GM12878 (cell line): ENCODE measurements around the gene LEMD2.

Experiments
- CTCF ChIP-seq, 3 experiments: IDR thresholded peaks in 2 of 3; conservative IDR thresholded peaks in 1 of 3; 2 replicates each; pipeline ENCODE4 v1.5.1; 2011; ENCODE audit warnings: low read depth in 3 of 3, low read length in 3 of 3, mild to moderate bottlenecking in 3 of 3, control low read depth in 2 of 3, moderate library complexity in 2 of 3, inconsistent platforms in 1 of 3, mixed read lengths in 1 of 3; ENCODE audit not compliant: control insufficient read depth in 2 of 3, insufficient read depth in 1 of 3; ENCODE audit errors: extremely low read depth in 1 of 3
- EZH2 ChIP-seq: IDR thresholded peaks from 2 replicates; pipeline ENCODE4 v1.6.1; 2012; ENCODE audit warnings: low read depth, mild to moderate bottlenecking, control low read depth, inconsistent platforms, low read length, borderline replicate concordance; ENCODE audit not compliant: control insufficient read depth
- FOXM1 ChIP-seq: IDR thresholded peaks from 2 replicates; pipeline ENCODE4 v1.6.1; 2012; ENCODE audit warnings: low read depth, mild to moderate bottlenecking, inconsistent platforms, low read length, moderate library complexity
- MAX ChIP-seq: IDR thresholded peaks from 2 replicates; pipeline ENCODE4 v1.6.1; 2012; ENCODE audit warnings: low read depth, low read length, improper control_type of control experiment
- POLR2AphosphoS5 ChIP-seq: IDR thresholded peaks from 2 replicates; pipeline ENCODE4 v1.6.1; 2011; ENCODE audit warnings: mild to moderate bottlenecking, low read length, inconsistent platforms
- SP1 ChIP-seq: IDR thresholded peaks from one replicate; pipeline ENCODE4 v1.6.1; 2011; ENCODE audit warnings: low read depth, low read length
- SRF ChIP-seq, 2 experiments: IDR thresholded peaks; 2 replicates each; pipeline ENCODE4 v1.6.1; 2011; ENCODE audit warnings: low read depth in 2 of 2, low read length in 2 of 2, mild to moderate bottlenecking in 1 of 2, moderate library complexity in 1 of 2
- ZBED1 ChIP-seq: IDR thresholded peaks from 2 replicates; pipeline ENCODE4 v1.6.1; 2016; ENCODE audit warnings: borderline replicate concordance

DNA sequence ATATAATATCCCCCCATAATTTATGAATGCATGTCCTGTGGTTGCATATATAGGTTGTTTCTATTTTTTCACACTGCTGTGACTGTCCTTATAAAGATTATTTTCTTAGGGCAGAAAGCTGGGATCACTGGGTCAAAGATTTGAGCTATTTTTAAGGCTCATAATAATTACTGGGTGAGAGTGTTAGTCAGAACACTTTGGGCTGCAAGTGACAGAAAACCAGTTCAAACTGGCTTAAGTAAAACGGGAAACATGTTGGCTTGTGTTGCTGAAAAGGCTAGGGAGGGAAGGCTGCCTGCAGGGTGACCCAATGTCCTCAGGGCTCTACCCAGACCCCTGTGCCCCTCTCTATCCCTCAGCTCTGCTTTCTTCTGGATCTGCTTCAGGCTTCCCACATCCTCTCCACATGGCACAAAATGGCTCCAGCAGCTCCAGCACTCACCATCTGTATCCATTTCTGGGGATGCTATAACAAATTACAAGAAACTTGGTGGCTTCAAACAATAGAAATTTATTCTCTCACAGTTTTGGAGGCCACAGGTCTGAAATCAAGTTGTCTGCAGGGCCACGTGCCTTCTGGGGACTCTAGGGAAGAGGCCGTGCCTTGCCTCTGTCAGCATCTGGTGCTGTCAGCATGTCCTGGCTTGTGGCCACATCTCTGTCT is 48.0 kb upstream of the LEMD2 start:
- no peak for TF ChIP-seq FOXM1
- no peak for TF ChIP-seq POLR2AphosphoS5
- TF ChIP-seq SRF (IDR thresholded peaks at IDR 0.05; ENCODE audit: low read depth in 2 of 2, low read length in 2 of 2): no peak
- no peak for TF ChIP-seq CTCF (IDR thresholded peaks at IDR 0.05 in 2 of 3, conservative IDR thresholded peaks at IDR 0.05 in 1 of 3; ENCODE audit: control insufficient read depth in 2 of 3, extremely low read depth in 1 of 3, insufficient read depth in 1 of 3, low read depth in 3 of 3, low read length in 3 of 3)
- no peak for TF ChIP-seq ZBED1
- no peak for TF ChIP-seq MAX
- TF ChIP-seq SP1: no peak
- TF ChIP-seq EZH2: no peak
